GM23248 (cell line): ENCODE measurements around the gene SMAP2. TPM values are rescaled to one million over a fixed set of nuclear protein-coding genes. Genes with fewer than 3 reads are reported as not detected.

Source experiments
- DNase-seq: peaks from one replicate; pipeline ENCODE4 v3.0.0-alpha.2; 2015
- H2AFZ ChIP-seq: fragments of 200-600 bp; sonication (generic); 2 replicates; pipeline ENCODE4 v1.6.1; 2016; ENCODE audit warnings: antibody characterized with exemption
- H3F3A ChIP-seq: fragments of 200-600 bp; sonication (generic); 2 replicates; pipeline ENCODE4 v1.6.1; 2016; ENCODE audit warnings: mild to moderate bottlenecking, antibody characterized with exemption, mixed run types; ENCODE audit not compliant: insufficient read depth
- H3K27ac ChIP-seq: fragments of 200-600 bp; sonication (generic); 2 replicates; pipeline ENCODE4 v1.5.1; 2016; ENCODE audit warnings: mild to moderate bottlenecking
- H3K27me3 ChIP-seq: fragments of 200-600 bp; sonication (generic); replicated peaks from 2 replicates; pipeline ENCODE4 v1.6.1; 2016; ENCODE audit warnings: mild to moderate bottlenecking; ENCODE audit not compliant: insufficient read depth
- H3K36me3 ChIP-seq: fragments of 200-600 bp; sonication (generic); 2 replicates; pipeline ENCODE4 v1.6.1; 2016; ENCODE audit warnings: low read depth, mild to moderate bottlenecking
- H3K4me1 ChIP-seq: fragments of 200-600 bp; sonication (generic); 2 replicates; pipeline ENCODE4 v1.6.1; 2016; ENCODE audit warnings: mild to moderate bottlenecking; ENCODE audit not compliant: insufficient read depth
- H3K4me2 ChIP-seq: fragments of 200-600 bp; sonication (generic); one replicate; pipeline ENCODE4 v1.6.1; 2016; ENCODE audit warnings: mild to moderate bottlenecking; ENCODE audit not compliant: unreplicated experiment
- H3K4me3 ChIP-seq: fragments of 200-600 bp; sonication (generic); 2 replicates; pipeline ENCODE4 v1.5.1; 2016; ENCODE audit warnings: mild to moderate bottlenecking
- H3K79me2 ChIP-seq: fragments of 200-600 bp; sonication (generic); 2 replicates; pipeline ENCODE4 v1.6.1; 2016; ENCODE audit warnings: mild to moderate bottlenecking; ENCODE audit not compliant: insufficient read depth
- H3K9ac ChIP-seq: fragments of 200-600 bp; sonication (generic); 2 replicates; pipeline ENCODE4 v1.6.1; 2016; ENCODE audit warnings: mild to moderate bottlenecking
- H3K9me2 ChIP-seq: fragments of 200-600 bp; sonication (generic); 2 replicates; pipeline ENCODE4 v1.6.1; 2016; ENCODE audit warnings: mixed run types, mild to moderate bottlenecking, moderate library complexity; ENCODE audit not compliant: insufficient read depth
- H3K9me3 ChIP-seq: fragments of 200-600 bp; sonication (generic); one replicate; pipeline ENCODE4 v1.6.1; 2017; ENCODE audit warnings: low read depth
- H4K20me1 ChIP-seq: fragments of 200-600 bp; sonication (generic); 2 replicates; pipeline ENCODE4 v1.6.0; 2016; ENCODE audit not compliant: insufficient read depth
- EZH2 ChIP-seq: fragments of 200-600 bp; sonication (generic); IDR thresholded peaks from 2 replicates; pipeline ENCODE4 v1.6.1; 2018; ENCODE audit warnings: antibody characterized with exemption, mild to moderate bottlenecking; ENCODE audit not compliant: insufficient read depth, poor library complexity, severe bottlenecking
- EZH2phosphoT487 ChIP-seq: fragments of 200-600 bp; sonication (generic); IDR thresholded peaks from 2 replicates; pipeline ENCODE4 v1.6.1; 2018; ENCODE audit warnings: antibody characterized with exemption, moderate library complexity, mild to moderate bottlenecking, low read depth; ENCODE audit not compliant: insufficient read depth
- WGBS, 2 experiments: methylation state at CpG; one replicate each; pipeline ENCODE4 v1.1.6; 2015 to 2017; ENCODE audit warnings: low lambda C conversion rate in 2 of 2, low coverage in 1 of 2; ENCODE audit errors: missing lambda C conversion rate in 2 of 2; 5-methylcytosine and 5-hydroxymethylcytosine counted together
- in situ Hi-C: fragments of 300-500 bp; cut with MboI; formaldehyde crosslinking; loops from 2 replicates; pipeline ENCODE4 v1.15.0; 2020
- polyA plus RNA-seq: library from polyadenylated mRNA; unstranded; fragments of >200 nt; fragmentation: Nextera tagmentation; extraction: Ambion mirVana; gene quantifications from 2 replicates; pipeline ENCODE4 v1.2.1, GENCODE V29; 2016
- total RNA-seq: library from RNA; depleted of rRNA; stranded (reverse); fragments of >200 nt; shearing (Covaris generic); gene quantifications from 2 replicates; pipeline ENCODE4 v1.2.3, GENCODE V29; 2014

Gene SMAP2
- total and polyA plus RNA-seq, 2 experiments from 2014 or later, result 12.2 to 14.3 TPM

GRCh38 chr1:40362699-40363098, 10.8 kb upstream of the SMAP2 start:
- no peak overlapping the region for H3K9ac ChIP-seq
- 0 out of 2 replicates have a peak, but pooled peaks cover 3% of the 10 kb centered on the region for H3F3A ChIP-seq
- in situ Hi-C loops, result no loop called here
- WGBS, 2 experiments, result 18 to 27% methylated on average over 2 of the region's 2 CpGs
- H3K9me3 ChIP-seq, result no peaks in the 10 kb centered on the region
- TF ChIP-seq EZH2phosphoT487, result no peak
- TF ChIP-seq EZH2, result no peak
- no peaks in the 10 kb centered on the region for H3K9me2 ChIP-seq
- H2AFZ ChIP-seq, result no peak overlapping the region
- H3K4me2 ChIP-seq, result no peak overlapping the region
- H4K20me1 ChIP-seq, result no peaks in the 10 kb centered on the region
- no peaks in the 10 kb centered on the region for H3K4me1 ChIP-seq
- no peaks in the 10 kb centered on the region for H3K27me3 ChIP-seq
- H3K27ac ChIP-seq, result no peak overlapping the region
- DNase-seq, result peak; percentile 60
- H3K79me2 ChIP-seq, result no peaks in the 10 kb centered on the region
- no peak overlapping the region for H3K4me3 ChIP-seq
- H3K36me3 ChIP-seq, result no peaks in the 10 kb centered on the region

- 0 to 2% methylated on average over 2 of the region's 2 CpGs for whole genome bisulfite sequencing, 2 experiments
These were observed 9.8 kb upstream of the SMAP2 start for GRCh38 chr1:40363721-40364120.

GRCh38 chr1:40371707-40372258, 1.7 kb upstream of the SMAP2 start:
- peaks cover 29% of the 10 kb centered on the region for H3K79me2 ChIP-seq
- peaks cover 17% of the 10 kb centered on the region for H3F3A ChIP-seq
- no peaks in the 10 kb centered on the region for H3K36me3 ChIP-seq
- H3K4me1 ChIP-seq, result peaks cover 10% of the 10 kb centered on the region
- no peaks in the 10 kb centered on the region for H3K27me3 ChIP-seq
- in situ Hi-C loops, result no loop called here
- no peaks in the 10 kb centered on the region for H4K20me1 ChIP-seq
- H3K9me2 ChIP-seq, result no peaks in the 10 kb centered on the region
- no peak for DNase-seq
- WGBS, 2 experiments, result 56 to 62% methylated on average over 4 of the region's 4 CpGs
- no peak overlapping the region for H3K4me3 ChIP-seq
- no peak overlapping the region for H3K27ac ChIP-seq
- no peak overlapping the region for H3K4me2 ChIP-seq
- H3K9ac ChIP-seq, result no peak overlapping the region
- no peaks in the 10 kb centered on the region for H3K9me3 ChIP-seq
- no peak overlapping the region for H2AFZ ChIP-seq
- TF ChIP-seq EZH2phosphoT487, result no peak
- no peak for TF ChIP-seq EZH2

More at GRCh38 chr1:40363721-40364120, 9.8 kb upstream of the SMAP2 start:
- Histone ChIP-seq H3K27me3 (no peaks in the 10 kb centered on the region), H3K4me2 (no peak overlapping the region), H3K4me1 (no peaks in the 10 kb centered on the region), H3K9me3 (no peaks in the 10 kb centered on the region), H3K79me2 (no peaks in the 10 kb centered on the region), H3K9ac (no peak overlapping the region), H3K27ac (no peak overlapping the region), H3F3A (0 out of 2 replicates have a peak, but pooled peaks cover 3% of the 10 kb centered on the region), H3K9me2 (no peaks in the 10 kb centered on the region), H2AFZ (no peak overlapping the region), H3K36me3 (no peaks in the 10 kb centered on the region), H3K4me3 (no peak overlapping the region), H4K20me1 (no peaks in the 10 kb centered on the region)
- TF ChIP-seq EZH2 (no peak), EZH2phosphoT487 (no peak)
- DNase-seq, result peak; percentile 14
- in situ Hi-C loops, result no loop called here

GRCh38 chr1:40372658-40373322, 737 bp upstream of the SMAP2 start:
- TF ChIP-seq EZH2phosphoT487 (no peak), EZH2 (no peak)
- peak overlapping the region; percentile 97; the same call in 1 of the 2 replicates for H3K4me3 ChIP-seq
- no peaks in the 10 kb centered on the region for H3K9me3 ChIP-seq
- no peaks in the 10 kb centered on the region for H4K20me1 ChIP-seq
- WGBS, 2 experiments, result 25% methylated on average over 6 of the region's 6 CpGs
- peaks cover 39% of the 10 kb centered on the region for H3K79me2 ChIP-seq
- H3K36me3 ChIP-seq, result no peaks in the 10 kb centered on the region
- H3K27ac ChIP-seq, result no peak overlapping the region
- H3K27me3 ChIP-seq, result no peaks in the 10 kb centered on the region
- peaks cover 17% of the 10 kb centered on the region for H3F3A ChIP-seq
- peaks cover 10% of the 10 kb centered on the region for H3K4me1 ChIP-seq
- no peaks in the 10 kb centered on the region for H3K9me2 ChIP-seq
- DNase-seq, result no peak
- in situ Hi-C loops, result no loop called here
- peak overlapping the region; percentile 18; the same call in 1 of the 2 replicates for H2AFZ ChIP-seq
- H3K4me2 ChIP-seq, result peak overlapping the region; percentile 42
- H3K9ac ChIP-seq, result no peak overlapping the region
